HG03060 (cell line): ENCODE results near the gene CLDND1.
"Not testable (repeated sequence)": the region's sequence is repeated elsewhere in the genome, so short reads cannot be mapped to it uniquely, and the experiment has no call there.

Source experiments
- ATAC-seq: cut with Tn5 transposase; IDR thresholded peaks from one replicate; pipeline ENCODE4 v1.9.1; 2021; ENCODE audit warnings: low read depth, moderate number of reproducible peaks; ENCODE audit not compliant: unreplicated experiment

The CLDND1 gene

DNA sequence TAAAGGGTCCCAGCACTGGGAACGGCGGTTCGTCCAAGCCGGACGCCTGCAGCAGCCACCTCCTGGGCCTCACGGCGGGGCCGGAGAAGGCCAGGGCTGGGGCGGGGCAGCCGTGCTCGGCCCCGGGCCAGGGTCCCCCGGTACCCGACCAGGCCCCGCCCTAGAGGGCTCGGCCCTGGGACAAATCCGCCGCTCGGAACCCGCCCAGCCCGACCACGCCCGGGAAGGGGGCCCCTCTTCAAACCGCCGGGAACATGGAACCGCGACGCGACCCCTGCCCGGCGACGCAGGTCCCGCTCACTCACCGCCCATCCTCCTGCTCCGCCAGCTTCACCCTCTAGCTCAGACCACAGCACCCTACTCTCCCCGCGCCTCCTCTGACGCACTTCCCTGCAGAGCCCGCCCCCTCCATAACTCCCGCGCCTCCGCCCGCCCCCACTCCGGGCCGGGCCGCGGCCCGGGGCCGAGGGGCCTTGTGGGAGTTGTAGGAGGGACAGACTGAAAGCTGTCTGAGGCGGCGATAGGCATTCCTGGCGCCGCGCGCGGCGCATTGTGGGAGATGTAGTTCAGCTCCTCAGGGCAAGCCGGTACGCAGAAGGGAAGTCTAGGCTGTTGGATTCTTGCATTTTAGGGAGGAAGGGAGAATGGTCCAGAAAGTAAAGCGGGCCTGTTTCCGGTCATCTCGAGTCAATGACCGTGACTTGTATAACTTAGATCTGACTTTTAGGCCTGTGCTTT, at the start of gene CLDND1:
Gene CLDND1 (minus strand): TSS at position 359 of the 738 bp plus-strand sequence. CDS start 1,478 bp downstream, outside the sequence.
- ATAC-seq = peak; percentile 68

DNA sequence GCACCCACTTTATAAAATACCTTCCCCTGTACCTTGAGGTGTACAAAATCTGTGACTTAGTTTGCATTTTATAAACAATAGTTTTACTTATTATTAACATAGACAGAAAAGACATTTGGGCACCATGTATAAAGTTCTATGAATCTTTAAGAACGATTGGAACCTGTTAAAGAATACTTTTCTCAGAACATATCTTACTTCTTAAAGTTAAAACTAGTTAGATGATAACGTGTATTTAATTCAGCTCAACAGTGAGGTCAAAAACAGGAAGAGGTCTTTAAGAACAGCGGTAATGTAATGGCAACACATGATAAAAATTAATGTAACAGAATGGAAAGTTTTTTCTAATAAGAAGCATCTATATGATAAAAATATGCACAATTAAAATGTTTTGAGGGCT, 45.7 kb upstream of the CLDND1 start:
- no peak for ATAC-seq

DNA sequence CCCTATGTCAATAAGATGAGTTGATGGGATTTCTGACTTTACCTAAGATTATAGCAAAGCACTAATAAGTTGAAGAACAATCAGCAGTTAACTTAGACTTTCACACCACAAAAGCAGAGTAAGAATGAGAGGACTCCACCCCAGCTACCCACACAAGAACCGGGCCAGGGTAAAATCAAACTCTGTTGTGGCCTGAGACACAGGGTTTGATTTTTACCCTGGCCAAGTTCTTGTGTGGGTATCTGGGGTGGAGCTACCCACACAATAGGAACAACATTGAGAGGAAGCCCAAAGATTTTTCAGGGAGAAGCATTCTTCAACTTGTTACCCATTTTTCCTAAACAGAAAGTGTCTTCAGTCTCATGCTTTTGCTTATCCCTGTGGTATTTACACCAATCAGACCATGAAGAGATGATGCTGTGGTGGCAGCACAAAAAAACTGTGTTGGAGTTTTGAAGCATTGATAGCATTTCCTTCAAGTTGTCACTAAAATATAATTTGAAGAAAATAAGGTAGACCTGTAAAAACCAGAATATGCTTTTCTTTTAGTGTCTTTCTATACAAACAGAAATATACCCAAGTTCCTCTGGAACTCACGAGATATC, 45.1 kb upstream of the CLDND1 start:
- no peak for ATAC-seq

DNA sequence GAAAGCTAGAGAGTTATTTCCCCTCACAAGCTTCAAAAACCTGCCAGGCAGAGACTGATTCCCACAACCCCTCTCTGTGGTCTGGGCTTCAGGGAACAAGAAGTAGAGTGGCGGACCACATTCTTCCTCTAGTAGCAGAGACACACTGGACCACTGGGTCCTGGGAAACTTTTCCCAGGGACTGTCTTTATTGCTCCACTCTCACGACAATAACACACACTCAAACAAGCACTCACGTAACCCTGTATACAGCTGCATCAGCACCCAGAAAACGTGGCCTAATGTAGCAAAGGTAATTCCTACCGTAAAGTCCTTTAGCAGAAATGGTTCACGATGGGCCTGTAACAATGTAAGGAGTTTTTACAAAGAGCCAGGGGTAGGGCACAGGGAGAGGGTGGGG, 43.1 kb upstream of the CLDND1 start:
- ATAC-seq = no peak

DNA sequence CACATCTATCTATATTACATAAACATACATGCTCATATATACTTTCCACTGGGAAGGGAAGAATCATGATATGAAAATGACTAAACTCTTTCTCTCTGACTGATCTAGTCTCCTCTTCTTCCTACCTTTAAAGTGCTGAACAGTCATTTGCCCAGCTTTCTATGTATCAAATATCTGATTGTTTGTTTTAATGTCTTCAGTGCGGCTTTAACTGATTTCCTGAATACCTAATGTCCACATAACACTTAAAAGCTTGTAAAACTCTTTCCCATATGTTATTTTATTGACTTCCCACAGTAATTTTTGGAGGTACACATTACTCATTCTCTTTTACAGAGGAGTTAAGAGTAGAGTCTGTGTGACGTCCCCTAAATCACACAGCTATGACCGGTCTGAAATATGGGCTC, 42.5 kb upstream of the CLDND1 start:
- no peak for ATAC-seq

DNA sequence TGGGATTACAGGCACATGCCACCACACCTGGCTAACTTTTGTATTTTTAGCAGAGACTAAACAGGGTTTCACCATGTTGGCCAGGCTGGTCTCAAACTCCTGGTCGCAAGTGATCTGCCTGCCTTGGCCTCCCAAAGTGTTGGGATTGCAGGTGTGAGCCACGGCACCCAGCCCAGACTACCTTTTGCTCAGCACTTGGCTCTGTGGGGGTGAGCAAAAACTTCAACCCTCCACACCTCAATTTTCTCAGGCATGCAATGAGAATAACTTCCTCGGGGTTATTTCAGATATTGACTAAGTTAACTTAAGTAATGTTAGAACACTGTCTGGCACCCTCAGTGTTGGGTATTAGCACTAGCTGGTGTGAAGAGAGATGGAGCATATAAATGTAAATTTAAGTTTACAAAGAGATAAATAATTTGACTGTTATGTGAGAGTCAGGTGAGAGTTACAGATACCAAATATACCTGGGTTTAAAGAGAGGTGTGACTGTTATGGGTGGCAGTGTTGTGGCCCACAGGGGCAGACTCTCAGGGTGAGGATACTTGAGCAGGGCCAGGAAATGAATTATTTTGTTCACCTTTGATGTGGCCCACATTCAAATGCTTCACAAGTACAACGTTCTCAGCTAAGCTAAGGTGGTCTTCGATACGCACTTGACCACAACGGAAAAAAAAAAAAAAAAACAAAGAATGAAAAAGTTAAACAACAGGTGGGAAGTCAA, 41.7 kb upstream of the CLDND1 start:
- ATAC-seq = no peak

DNA sequence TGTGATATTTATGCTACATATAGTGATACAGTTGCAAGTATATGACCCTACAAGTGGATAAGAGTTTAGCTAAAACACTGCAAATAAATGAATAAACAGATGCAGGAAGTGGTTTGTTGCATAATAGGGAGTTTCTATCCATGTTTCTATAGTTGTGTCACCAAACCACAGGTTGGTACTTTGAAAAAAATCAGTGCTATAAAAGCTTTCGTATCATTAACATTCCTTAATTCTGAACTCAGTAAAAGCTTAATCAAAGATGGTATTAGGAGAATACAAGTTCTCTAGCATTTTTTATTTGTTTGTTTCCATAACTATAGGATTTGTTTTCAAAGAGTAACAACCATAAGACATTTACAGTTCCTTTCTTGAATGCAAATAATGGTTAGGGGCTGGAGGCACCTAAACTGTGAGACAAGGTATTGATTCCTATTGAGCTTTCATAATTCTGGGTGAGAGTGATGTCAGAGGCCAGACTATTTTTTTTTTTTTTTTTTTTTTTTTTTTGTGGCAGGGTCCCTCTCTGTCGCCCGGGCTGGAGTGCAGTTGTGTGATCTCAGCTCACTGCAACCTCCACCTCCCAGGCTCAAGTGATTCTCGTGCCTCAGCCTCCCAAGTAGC, 41.1 kb upstream of the CLDND1 start:
- ATAC-seq = peak; percentile 50

DNA sequence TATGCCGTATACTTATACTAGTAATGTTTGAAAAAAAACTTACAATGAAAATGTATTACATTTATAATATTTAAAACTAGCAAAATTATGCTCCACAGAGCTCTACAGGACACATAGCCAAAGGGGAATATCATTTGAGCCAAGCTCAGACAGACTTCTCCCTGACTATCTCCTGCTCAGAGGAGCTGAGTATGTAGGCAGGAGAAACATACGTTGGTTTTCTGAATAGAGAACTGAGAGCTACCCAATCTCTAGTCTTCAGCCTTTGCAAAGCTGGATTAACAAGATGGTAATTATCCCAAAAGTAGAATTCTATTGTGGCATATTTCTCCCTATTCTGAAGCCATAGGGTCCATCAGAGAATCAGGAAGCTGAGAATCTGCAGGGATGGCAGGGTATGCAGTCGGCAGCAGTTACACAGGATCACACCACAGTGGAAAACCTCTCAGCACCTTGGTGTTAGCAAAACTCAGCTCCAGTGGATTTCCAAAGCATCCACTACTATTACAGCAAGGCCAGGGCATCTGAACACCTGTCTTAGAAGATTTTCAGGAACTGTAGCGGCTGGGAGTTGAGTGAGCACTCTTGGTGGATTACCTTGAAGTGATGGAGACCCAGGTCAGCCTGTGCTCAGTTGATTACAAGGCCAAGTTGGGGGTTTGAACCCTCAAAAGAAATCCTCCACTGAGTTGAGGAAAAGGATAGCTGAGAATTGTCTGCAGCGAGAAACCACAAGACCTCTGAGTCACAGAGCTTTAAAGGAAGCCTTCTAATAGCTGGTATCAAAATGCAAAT, 39.2 kb upstream of the CLDND1 start:
- no peak for ATAC-seq

DNA sequence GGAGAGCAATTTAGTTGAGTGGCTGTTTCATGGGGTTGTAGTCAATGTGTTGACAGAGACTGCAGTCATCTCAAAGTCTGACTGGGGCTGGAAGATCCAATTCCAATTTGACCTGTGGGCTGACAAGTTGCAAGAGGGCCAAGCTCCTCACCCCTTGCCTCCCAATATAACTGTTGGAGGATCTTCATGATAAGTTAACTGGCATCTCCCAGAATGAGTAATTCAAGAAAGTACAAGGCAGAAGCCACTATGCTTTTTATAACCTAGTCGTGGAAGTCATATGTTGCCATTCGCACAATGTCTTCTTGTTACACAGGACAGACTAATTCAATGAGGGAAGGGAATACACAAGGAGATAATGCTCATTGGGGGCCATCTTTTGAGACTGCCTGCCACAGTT, 38.2 kb upstream of the CLDND1 start:
- no peak for ATAC-seq

DNA sequence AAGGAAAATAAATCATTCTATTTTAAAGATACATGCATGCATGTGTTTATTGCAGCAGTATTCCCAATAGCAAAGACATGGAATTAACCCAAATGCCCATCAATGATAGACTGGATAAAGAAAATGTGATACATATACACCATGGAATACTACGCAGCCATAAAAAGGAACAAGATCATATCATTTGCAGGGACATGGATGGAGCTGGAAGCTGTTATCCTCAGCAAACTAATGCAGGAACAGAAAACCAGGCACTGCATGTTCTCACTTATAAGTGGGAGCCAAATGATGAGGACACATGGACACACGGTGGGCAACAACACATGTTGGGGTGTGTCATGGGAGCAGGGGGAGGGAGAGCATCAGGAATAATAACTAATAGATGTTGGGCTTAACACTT, 37.1 kb upstream of the CLDND1 start:
- ATAC-seq = not testable (repeated sequence)

DNA sequence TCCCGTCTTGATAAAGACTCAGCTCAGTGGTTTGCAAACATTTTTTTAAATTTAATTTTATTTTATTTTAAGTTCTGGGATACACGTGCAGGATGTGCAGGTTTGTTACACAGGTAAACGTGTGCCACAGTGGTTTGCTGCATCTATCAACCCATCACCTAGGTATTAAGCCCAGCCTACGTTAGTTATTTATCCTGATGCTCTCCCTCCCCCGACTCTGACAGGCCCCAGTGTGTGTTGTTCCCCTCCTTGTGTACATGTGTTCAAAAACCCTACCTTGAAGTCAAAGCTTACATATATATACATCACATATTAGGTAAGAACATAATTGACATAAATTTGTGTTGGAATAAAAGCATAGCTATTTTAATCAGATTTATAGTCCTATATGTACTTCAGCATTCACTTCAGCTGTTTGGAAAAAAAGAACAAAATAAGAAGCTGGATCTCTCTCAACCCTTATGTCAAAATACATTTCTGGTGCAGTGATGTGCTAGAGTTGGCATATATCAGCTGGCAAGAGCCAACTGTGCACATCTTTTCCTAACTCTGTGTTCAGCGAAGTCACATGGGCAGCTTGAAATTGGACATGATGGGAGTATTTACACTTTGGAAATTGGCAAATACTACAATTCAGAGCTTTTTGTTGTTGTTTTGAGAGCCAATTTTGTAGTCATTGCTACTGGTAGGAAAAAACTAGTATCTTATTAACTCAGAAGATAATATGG, 35.6 kb upstream of the CLDND1 start:
- no peak for ATAC-seq

DNA sequence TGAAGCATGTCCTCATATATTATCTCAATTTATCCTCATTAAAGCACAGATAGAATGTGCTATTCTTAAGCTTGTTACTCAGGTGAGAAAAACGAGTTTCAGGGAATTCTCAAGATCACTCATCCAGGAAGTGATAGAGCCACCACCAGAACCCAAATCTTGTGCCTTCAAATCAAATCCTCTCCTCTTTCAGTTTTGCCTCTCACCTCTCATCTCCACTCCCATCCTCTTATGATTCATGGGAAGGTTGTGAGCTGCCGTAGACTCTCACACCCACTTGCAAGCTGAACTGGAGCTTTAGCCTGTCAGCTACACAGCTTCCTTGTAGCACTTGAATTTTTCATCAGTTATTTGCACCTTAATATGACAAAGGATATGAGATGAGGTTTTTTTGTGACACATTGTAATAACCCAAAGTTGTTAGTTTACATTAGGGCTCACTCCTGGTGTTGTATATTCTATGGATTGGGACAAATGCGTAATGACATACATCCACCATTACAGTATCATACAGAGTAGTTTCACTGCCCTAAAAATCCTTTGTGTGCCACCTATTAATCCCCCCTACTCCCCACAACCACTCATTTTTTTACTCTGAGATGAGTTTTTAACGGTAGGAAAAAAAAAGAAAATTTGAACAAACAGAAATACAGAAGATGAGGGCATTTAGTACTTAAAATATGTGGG, 34.8 kb upstream of the CLDND1 start:
- no peak for ATAC-seq

DNA sequence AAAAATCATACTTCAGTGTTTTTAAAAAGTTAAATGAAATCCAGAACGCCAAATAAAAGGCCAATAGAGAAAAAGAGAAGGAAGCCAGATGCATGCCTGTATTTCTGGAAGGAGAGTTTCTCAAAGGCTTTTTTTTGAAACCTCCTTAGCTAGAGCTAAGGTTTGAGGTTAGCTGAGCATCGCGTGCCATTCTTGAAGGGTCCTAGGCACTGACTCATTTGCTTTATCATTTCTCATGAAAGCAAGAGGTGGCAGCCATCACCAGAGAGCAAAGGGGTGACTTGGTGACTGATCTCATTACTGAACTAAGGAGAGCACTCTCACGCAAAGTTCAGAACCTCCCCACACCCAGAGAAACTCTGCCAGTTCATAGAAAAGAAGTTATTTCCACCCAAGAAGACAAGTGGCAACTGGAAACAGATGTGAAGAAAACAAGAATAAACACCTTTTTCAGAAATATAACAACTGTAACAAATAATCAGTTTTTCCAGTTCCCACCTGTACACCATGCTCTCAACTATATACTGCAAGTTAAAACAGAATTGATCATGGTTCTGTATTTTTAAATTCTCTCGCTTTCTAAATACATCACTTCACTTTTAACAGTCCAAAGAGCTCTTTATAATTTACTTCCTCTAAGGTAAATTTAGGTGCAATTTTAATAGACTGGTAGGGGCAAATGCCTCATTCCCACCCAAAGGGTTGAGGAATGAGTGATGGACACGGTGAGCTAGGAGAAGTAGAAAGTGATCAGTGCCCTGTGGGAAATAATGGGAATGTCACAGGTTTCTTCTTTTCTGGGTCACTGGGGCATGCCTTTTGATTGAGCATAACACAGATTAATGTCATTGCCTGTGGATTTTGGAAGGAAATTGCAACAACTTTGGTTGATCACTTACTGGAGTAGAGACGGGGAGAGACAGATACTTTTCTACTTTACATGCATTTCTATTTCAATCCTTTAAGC, 33.7 kb upstream of the CLDND1 start:
- ATAC-seq = peak; percentile 79

DNA sequence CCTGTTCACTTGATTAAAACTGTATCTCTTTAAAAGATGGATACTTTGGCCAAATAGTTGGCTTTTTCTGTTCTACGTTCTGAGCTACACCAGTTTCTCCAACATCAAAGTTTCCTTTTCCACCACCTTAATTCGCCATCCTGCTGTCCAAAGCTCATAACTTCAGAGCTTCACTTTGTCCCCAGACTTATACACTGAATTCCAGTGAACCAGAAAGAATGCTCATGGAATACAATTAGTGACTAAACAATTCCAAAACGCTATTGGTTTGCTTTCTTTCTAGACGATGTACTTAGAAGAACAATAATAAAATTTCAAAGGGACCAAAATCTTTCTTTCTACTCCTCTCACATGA, 32.3 kb upstream of the CLDND1 start:
- ATAC-seq = no peak

DNA sequence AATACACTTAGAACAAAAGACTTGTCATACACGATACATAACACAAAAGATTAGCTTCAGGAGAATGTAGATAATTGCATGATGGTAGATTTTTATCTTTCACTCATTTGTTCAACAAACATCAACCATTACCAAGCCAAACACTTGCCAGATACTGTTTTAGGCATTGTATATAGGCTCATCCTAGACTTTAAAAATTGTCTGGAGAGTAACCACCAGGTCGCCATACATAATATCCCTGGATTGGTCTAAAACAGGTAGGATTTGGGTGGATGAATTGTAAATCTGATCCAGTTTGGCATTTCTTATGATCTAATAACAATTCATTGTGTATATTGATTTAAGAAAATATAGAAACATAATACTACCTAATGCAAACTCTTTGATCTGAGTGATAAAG, 31.9 kb upstream of the CLDND1 start:
- ATAC-seq = no peak

DNA sequence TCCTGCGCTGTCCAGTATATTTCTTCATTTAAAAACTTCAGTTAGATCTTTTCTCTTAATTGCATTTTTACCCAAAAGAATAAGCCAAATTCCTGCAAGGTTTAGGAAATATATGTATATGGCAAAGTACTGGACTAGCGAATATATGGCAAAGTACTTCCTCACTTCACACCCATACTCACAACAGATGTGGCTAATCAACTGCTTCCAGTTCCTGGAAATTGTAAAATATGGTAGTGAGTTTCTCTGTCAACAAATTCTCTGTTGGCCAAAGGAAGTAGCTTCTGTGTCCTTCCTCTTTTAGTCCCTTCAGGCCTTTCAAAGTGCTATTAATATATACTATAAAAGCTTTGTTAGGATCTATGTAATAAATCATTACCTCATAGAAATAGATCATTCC, 31.1 kb upstream of the CLDND1 start:
- ATAC-seq = no peak

DNA sequence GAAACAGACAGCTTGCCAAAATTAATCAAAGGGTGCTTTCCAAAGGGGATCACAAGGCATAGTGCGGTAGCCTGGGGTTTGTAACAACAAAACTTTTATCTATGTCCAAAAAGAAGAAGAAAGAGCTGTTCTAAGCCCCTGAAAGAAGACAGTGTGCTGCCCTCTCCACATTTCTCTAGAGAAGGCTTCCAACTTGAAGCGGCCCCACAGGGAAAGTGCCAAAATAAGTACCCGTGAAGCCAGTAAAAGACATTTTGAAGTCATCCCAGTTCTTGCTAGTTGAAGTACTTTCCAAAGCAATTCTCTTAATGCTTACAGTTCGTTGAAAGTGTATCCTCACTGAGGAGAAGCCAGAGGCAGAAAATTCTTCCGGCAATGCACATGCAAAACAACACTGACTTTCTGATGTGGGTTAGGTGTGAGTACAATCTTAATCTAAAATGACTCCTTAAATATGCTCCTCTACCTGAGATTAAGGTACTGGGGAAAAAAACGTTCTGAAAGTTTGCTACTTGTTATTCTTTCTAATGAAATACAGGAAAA, 30.4 kb upstream of the CLDND1 start:
- no peak for ATAC-seq
